ENCODE data around the gene DPYSL3. TPM values are rescaled to one million over a fixed set of nuclear protein-coding genes. Genes with fewer than 3 reads are reported as not detected.

The DPYSL3 gene
- total RNA-seq, 2 experiments from 2014 or later, result 0.05 to 0.12 TPM

- intact Hi-C loops (cut with micrococcal nuclease), result no loop called here
- Mint-ChIP-seq H3K27me3 (ENCODE audit: low read depth) (no peaks in the 10 kb centered on the region), H3K9me3 (no peaks in the 10 kb centered on the region), H3K36me3 (ENCODE audit: low read depth) (no peaks in the 10 kb centered on the region), H3K27ac (no peak overlapping the region), H3K4me1 (ENCODE audit: low read depth) (no peaks in the 10 kb centered on the region), H3K4me3 (no peak overlapping the region)
- DNase-seq, result no peak
- CTCF ChIA-PET, result no interaction called here
Measured at GRCh38 chr5:147348451-147348850, 161.4 kb downstream of the DPYSL3 start.

DNA sequence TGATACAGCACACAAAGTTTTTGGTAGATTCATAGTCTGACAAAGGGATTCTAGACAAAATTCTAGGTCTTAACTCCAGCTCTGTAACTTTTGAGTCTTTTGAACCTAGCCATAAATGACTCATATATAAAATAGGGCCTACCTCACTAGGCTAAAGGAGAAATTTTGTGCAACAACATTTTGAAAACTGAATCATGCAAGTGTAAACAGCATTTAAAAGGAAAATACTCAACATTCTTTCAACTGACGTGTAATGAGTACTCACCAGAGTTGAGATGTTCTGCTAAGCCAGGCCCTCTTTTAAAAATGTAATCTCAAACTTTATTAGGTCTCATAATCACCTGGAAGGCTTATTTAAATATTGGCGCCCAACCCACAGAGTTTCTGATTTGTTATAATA lies 161.8 kb downstream of the DPYSL3 start:
- no peaks in the 10 kb centered on the region for H3K36me3 Mint-ChIP-seq (ENCODE audit: low read depth)
- no peaks in the 10 kb centered on the region for H3K9me3 Mint-ChIP-seq
- no peak for DNase-seq
- intact Hi-C loops (cut with micrococcal nuclease), result no loop called here
- CTCF ChIA-PET, result no interaction called here
- H3K4me3 Mint-ChIP-seq, result no peak overlapping the region
- H3K27ac Mint-ChIP-seq, result no peak overlapping the region
- H3K27me3 Mint-ChIP-seq (ENCODE audit: low read depth), result no peaks in the 10 kb centered on the region
- no peaks in the 10 kb centered on the region for H3K4me1 Mint-ChIP-seq (ENCODE audit: low read depth)

- no peak for DNase-seq
- CTCF ChIA-PET, result no interaction called here
- no peak overlapping the region for H3K4me3 Mint-ChIP-seq
- H3K9me3 Mint-ChIP-seq, result no peaks in the 10 kb centered on the region
- H3K36me3 Mint-ChIP-seq (ENCODE audit: low read depth), result no peaks in the 10 kb centered on the region
- intact Hi-C loops (cut with micrococcal nuclease), result no loop called here
- no peaks in the 10 kb centered on the region for H3K4me1 Mint-ChIP-seq (ENCODE audit: low read depth)
- H3K27ac Mint-ChIP-seq, result no peak overlapping the region
- H3K27me3 Mint-ChIP-seq (ENCODE audit: low read depth), result no peaks in the 10 kb centered on the region
Measured at GRCh38 chr5:147346006-147346561, 163.8 kb downstream of the DPYSL3 start.

DNA sequence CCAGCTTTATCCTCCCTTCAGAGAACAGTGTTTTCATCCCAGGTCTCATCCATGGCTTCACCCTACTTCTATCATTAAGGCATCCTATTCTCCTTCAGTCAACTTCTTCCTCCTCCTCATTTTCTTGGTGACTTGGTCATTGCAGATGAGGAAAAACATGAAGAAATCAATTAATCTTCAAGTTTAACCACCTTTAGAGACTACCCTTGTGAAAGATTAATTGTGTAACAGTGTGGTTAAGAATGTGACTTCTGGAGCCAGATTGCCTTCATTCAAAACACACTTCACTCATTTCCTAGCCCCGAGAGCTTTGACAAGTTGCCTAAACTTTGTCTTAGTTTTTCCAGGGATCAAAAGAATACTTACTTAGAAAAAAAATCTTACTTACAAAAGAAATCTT lies 165.0 kb downstream of the DPYSL3 start:
- CTCF ChIA-PET, result no interaction called here
- Mint-ChIP-seq H3K36me3 (ENCODE audit: low read depth) (no peaks in the 10 kb centered on the region), H3K9me3 (no peaks in the 10 kb centered on the region), H3K27ac (no peak overlapping the region), H3K4me1 (ENCODE audit: low read depth) (no peaks in the 10 kb centered on the region), H3K4me3 (no peak overlapping the region), H3K27me3 (ENCODE audit: low read depth) (no peaks in the 10 kb centered on the region)
- intact Hi-C loops (cut with micrococcal nuclease), result no loop called here
- no peak for DNase-seq

GRCh38 chr5:147341345-147341744 lies 168.5 kb downstream of the DPYSL3 start:
- Mint-ChIP-seq H3K36me3 (ENCODE audit: low read depth) (no peaks in the 10 kb centered on the region), H3K27ac (no peak overlapping the region), H3K9me3 (peaks cover 12% of the 10 kb centered on the region), H3K27me3 (ENCODE audit: low read depth) (no peaks in the 10 kb centered on the region), H3K4me1 (ENCODE audit: low read depth) (no peaks in the 10 kb centered on the region), H3K4me3 (no peak overlapping the region)
- CTCF ChIA-PET, result no interaction called here
- intact Hi-C loops (cut with micrococcal nuclease), result no loop called here
- no peak for DNase-seq

DNA sequence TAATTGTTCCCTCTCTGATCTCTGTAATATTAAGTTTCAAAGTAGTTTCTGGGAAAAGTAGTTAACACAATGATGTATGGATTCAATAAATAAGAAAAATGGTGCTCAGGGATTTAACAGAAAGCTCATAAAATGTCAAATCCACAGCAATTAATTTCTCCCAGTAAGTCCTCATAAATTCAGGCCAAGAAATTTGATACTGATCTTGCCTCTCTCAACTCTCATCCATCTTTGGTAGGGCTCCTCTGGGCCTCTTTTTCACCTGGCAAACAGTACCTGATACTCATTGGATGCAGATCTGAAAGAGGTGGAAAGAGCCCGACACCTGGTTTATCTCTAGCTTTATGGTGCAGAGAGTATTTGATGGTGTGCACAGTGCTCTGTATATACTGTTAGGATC lies 168.9 kb downstream of the DPYSL3 start:
- no peaks in the 10 kb centered on the region for H3K36me3 Mint-ChIP-seq (ENCODE audit: low read depth)
- no peak overlapping the region for H3K4me3 Mint-ChIP-seq
- peaks cover 12% of the 10 kb centered on the region for H3K9me3 Mint-ChIP-seq
- H3K27me3 Mint-ChIP-seq (ENCODE audit: low read depth), result no peaks in the 10 kb centered on the region
- no peak overlapping the region for H3K27ac Mint-ChIP-seq
- no peak for DNase-seq
- CTCF ChIA-PET, result no interaction called here
- intact Hi-C loops (cut with micrococcal nuclease), result no loop called here
- no peaks in the 10 kb centered on the region for H3K4me1 Mint-ChIP-seq (ENCODE audit: low read depth)
